GM23248 (cell line): ENCODE data around the gene APRT.

ENCODE experiments used
- EZH2 ChIP-seq: fragments of 200-600 bp; sonication (generic); IDR thresholded peaks from 2 replicates; pipeline ENCODE4 v1.6.1; 2018; ENCODE audit warnings: antibody characterized with exemption, mild to moderate bottlenecking; ENCODE audit not compliant: insufficient read depth, poor library complexity, severe bottlenecking
- EZH2phosphoT487 ChIP-seq: fragments of 200-600 bp; sonication (generic); IDR thresholded peaks from 2 replicates; pipeline ENCODE4 v1.6.1; 2018; ENCODE audit warnings: antibody characterized with exemption, moderate library complexity, mild to moderate bottlenecking, low read depth; ENCODE audit not compliant: insufficient read depth

DNA sequence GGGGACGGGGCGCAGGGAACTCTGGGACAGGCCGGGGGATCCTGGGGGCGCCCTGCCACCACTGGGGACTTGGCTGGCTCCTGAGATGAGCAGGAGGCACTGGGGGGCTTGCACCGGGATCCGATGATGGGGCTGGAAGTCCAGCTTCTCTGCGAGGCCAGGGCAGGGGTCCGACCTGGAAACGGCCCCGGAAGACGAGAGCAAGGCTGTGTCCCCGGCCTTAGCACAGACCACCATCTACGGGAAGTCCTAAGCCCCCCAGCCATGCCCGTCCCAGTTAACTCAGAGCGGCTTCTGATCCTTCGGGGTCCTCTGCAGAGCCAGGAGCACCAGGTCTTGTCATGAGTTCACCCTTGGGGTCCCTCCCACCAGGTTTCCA lies 7.6 kb downstream of the APRT start:
- TF ChIP-seq EZH2phosphoT487 = no peak
- TF ChIP-seq EZH2 = no peak
